HUES64 (cell line): ENCODE measurements around the gene IGSF10.

Experiments used
- H3K27ac ChIP-seq: 2 replicates; pipeline ENCODE4 v1.7.0; 2013; ENCODE audit warnings: low read depth, low read length, inconsistent platforms
- H3K27me3 ChIP-seq: 2 replicates; pipeline ENCODE4 v1.6.1; 2013; ENCODE audit warnings: mild to moderate bottlenecking, low read length; ENCODE audit not compliant: insufficient read depth
- H3K36me3 ChIP-seq: 2 replicates; pipeline ENCODE4 v1.6.1; 2013; ENCODE audit warnings: mild to moderate bottlenecking, low read length; ENCODE audit not compliant: insufficient read depth
- H3K4me1 ChIP-seq: 2 replicates; pipeline ENCODE4 v1.6.1; 2013; ENCODE audit warnings: mild to moderate bottlenecking, low read length, moderate library complexity; ENCODE audit not compliant: insufficient read depth
- H3K4me3 ChIP-seq: 2 replicates; pipeline ENCODE4 v1.5.1; 2013; ENCODE audit warnings: mild to moderate bottlenecking, low read length, moderate library complexity
- H3K9ac ChIP-seq: 2 replicates; pipeline ENCODE4 v1.6.1; 2013; ENCODE audit warnings: mild to moderate bottlenecking, low read depth, low read length
- H3K9me3 ChIP-seq: 2 replicates; pipeline ENCODE4 v1.6.1; 2013; ENCODE audit warnings: low read depth, low read length; ENCODE audit not compliant: insufficient read depth
- WGBS: fragments of 150-250, 120-280 bp; methylation state at CpG from one replicate; pipeline ENCODE4 v1.1.7; 2013; ENCODE audit warnings: missing lambda C conversion rate; 5-methylcytosine and 5-hydroxymethylcytosine counted together

Gene IGSF10

GRCh38 chr3:151415289-151415688 lies 45.6 kb downstream of the IGSF10 start:
- peaks cover 21% of the 10 kb centered on the region; the same call in 1 of the 2 replicates for H3K36me3 ChIP-seq

GRCh38 chr3:151412989-151413388 lies 47.9 kb downstream of the IGSF10 start:
- H3K4me1 ChIP-seq, result no peaks in the 10 kb centered on the region
- H3K36me3 ChIP-seq, result peaks cover 14% of the 10 kb centered on the region; the same call in 1 of the 2 replicates
- H3K27me3 ChIP-seq, result no peaks in the 10 kb centered on the region
- 89% methylated on average over 5 of the region's 5 CpGs for WGBS
- H3K4me3 ChIP-seq, result no peak overlapping the region
- no peaks in the 10 kb centered on the region for H3K9me3 ChIP-seq
- H3K9ac ChIP-seq, result no peak overlapping the region
- no peak overlapping the region for H3K27ac ChIP-seq

More at GRCh38 chr3:151415289-151415688, 45.6 kb downstream of the IGSF10 start:
- Histone ChIP-seq H3K27me3 (no peaks in the 10 kb centered on the region), H3K9me3 (no peaks in the 10 kb centered on the region), H3K9ac (no peak overlapping the region), H3K4me1 (no peaks in the 10 kb centered on the region), H3K4me3 (no peak overlapping the region), H3K27ac (no peak overlapping the region)
- WGBS, result 89% methylated on average over 1 of the region's 1 CpG
